HEK293T (cell line): ENCODE data around the gene PLCD3.
"Not testable (repeated sequence)": the region's sequence is repeated elsewhere in the genome, so short reads cannot be mapped to it uniquely, and the experiment has no call there.

Experiments used
- CTCF ChIA-PET: fragments of 350-600 bp; formaldehyde crosslinking; extraction: SDS; loops from one replicate; lab custom pipeline; 2021; ENCODE audit warnings: antibody characterized with exemption, inconsistent platforms; lab: Yijun Ruan, JAX
- POLR2A ChIA-PET: fragments of 350-600 bp; formaldehyde crosslinking; extraction: SDS; loops from one replicate; lab custom pipeline; 2020; ENCODE audit warnings: antibody characterized with exemption, inconsistent platforms; lab: Yijun Ruan, JAX
- DNase-seq: peaks from one replicate; pipeline ENCODE4 v3.0.0; 2012; ENCODE audit warnings: mixed read lengths; ENCODE audit errors: extremely low spot score
- ARNT ChIP-seq: fragments of 450-650 bp; IDR thresholded peaks from 2 replicates; pipeline ENCODE4 v1.6.1; 2017; ENCODE audit warnings: mild to moderate bottlenecking
- BHLHE40 ChIP-seq: fragments of 450-650 bp; IDR thresholded peaks from 2 replicates; pipeline ENCODE4 v1.6.1; 2016; ENCODE audit warnings: mild to moderate bottlenecking, moderate library complexity, borderline replicate concordance
- CTBP1 ChIP-seq: fragments of 450-650 bp; IDR thresholded peaks from 2 replicates; pipeline ENCODE4 v1.6.1; 2016; ENCODE audit warnings: borderline replicate concordance
- ELF4 ChIP-seq: fragments of 450-650 bp; IDR thresholded peaks from 2 replicates; pipeline ENCODE4 v1.6.1; 2017; ENCODE audit warnings: antibody characterized with exemption
- FOXA1 ChIP-seq: fragments of 450-650 bp; IDR thresholded peaks from 2 replicates; pipeline ENCODE4 v1.6.1; 2016; ENCODE audit warnings: mild to moderate bottlenecking
- FOXK2 ChIP-seq: fragments of 450-650 bp; IDR thresholded peaks from 2 replicates; pipeline ENCODE4 v1.6.1; 2016; ENCODE audit warnings: mild to moderate bottlenecking
- FOXM1 ChIP-seq: fragments of 450-650 bp; IDR thresholded peaks from 2 replicates; pipeline ENCODE4 v1.6.1; 2017; ENCODE audit warnings: mild to moderate bottlenecking, borderline replicate concordance
- HDGF ChIP-seq: fragments of 450-650 bp; IDR thresholded peaks from 2 replicates; pipeline ENCODE4 v1.6.1; 2017; ENCODE audit warnings: antibody characterized with exemption, borderline replicate concordance
- L3MBTL2 ChIP-seq: fragments of 450-650 bp; conservative IDR thresholded peaks from 2 replicates; pipeline ENCODE4 v1.6.1; 2016; ENCODE audit warnings: mild to moderate bottlenecking
- LEF1 ChIP-seq: fragments of 450-650 bp; IDR thresholded peaks from 2 replicates; pipeline ENCODE4 v1.6.1; 2017; ENCODE audit warnings: mild to moderate bottlenecking, borderline replicate concordance
- NFRKB ChIP-seq: fragments of 450-650 bp; IDR thresholded peaks from 2 replicates; pipeline ENCODE4 v1.6.1; 2016; ENCODE audit warnings: mild to moderate bottlenecking, moderate library complexity
- SP1 ChIP-seq: fragments of 450-650 bp; IDR thresholded peaks from 2 replicates; pipeline ENCODE4 v1.6.1; 2017
- SUZ12 ChIP-seq: fragments of 450-650 bp; IDR thresholded peaks from 2 replicates; pipeline ENCODE4 v1.6.1; 2016; ENCODE audit warnings: mild to moderate bottlenecking
- TARDBP ChIP-seq: fragments of 450-650 bp; IDR thresholded peaks from 2 replicates; pipeline ENCODE4 v1.6.1; 2016
- ZNF384 ChIP-seq: fragments of 450-650 bp; IDR thresholded peaks from 2 replicates; pipeline ENCODE4 v1.6.1; 2016
- TF ChIP-seq, protein P1 (sequence below): fragments of 450-650 bp; IDR thresholded peaks from 2 replicates; pipeline ENCODE4 v1.6.1; 2016

The PLCD3 gene

DNA sequence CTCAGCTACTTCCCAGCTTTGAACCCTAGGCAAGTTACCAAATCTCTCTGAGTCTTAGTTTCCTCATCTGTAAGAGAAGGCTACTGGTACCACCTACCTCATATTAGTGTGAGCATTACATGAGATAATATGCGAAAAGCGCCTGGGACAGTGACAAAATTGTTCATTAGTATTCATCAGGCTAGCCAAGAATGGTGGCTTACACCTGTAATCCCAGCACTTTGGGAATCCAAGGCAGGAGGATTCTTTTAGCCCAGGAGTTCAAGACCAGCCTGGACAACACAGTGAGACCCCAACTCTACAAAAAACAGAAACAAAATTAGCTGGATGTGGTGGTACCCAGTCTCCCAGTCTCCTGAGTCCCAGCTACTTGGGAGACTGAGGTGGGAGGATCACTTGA is 3.3 kb downstream of the PLCD3 start:
- TF ChIP-seq CTBP1 (no peak), ZNF384 (no peak), ELF4 (no peak), SUZ12 (no peak), NFRKB (no peak), LEF1 (no peak), ARNT (no peak), TARDBP (no peak), FOXA1 (no peak), SP1 (no peak), BHLHE40 (no peak), FOXM1 (no peak)
- POLR2A ChIA-PET = interaction anchor here (0.7 to 1.1 kb wide), 2 partner anchors 25 to 721 kb away, joined by 3 read pairs; no protein-coding TSS in a partner anchor
- CTCF ChIA-PET = interaction anchor here (1.1 kb wide), 1 partner anchor 15 kb away, joined by 3 read pairs; no protein-coding TSS in a partner anchor
- no peak for DNase-seq

DNA sequence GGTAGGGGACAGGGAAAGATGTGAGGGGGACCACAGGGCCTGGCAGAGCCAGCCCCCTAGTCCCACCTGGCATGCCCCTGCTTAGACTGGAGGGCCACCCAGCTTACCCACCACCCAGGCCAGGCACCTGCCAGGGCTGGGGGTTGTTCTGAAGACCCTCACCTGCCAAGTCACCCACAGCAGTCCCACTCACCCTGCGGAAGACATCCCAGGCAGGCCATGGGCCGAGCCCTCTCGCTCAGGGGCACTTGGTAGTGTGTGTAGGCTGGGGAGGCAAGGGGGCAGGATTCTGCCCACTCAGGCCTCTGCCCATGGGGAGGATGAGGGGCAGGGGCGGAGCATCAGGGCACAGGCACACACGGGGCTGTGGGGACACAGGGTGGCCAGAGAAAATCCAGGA is 4.0 kb downstream of the PLCD3 start:
- CTCF ChIA-PET = no interaction called here
- no peak for DNase-seq
- TF ChIP-seq FOXA1 = no peak
- TF ChIP-seq, protein P1, sequence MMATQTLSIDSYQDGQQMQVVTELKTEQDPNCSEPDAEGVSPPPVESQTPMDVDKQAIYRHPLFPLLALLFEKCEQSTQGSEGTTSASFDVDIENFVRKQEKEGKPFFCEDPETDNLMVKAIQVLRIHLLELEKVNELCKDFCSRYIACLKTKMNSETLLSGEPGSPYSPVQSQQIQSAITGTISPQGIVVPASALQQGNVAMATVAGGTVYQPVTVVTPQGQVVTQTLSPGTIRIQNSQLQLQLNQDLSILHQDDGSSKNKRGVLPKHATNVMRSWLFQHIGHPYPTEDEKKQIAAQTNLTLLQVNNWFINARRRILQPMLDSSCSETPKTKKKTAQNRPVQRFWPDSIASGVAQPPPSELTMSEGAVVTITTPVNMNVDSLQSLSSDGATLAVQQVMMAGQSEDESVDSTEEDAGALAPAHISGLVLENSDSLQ = no peak
- POLR2A ChIA-PET = no interaction called here

DNA sequence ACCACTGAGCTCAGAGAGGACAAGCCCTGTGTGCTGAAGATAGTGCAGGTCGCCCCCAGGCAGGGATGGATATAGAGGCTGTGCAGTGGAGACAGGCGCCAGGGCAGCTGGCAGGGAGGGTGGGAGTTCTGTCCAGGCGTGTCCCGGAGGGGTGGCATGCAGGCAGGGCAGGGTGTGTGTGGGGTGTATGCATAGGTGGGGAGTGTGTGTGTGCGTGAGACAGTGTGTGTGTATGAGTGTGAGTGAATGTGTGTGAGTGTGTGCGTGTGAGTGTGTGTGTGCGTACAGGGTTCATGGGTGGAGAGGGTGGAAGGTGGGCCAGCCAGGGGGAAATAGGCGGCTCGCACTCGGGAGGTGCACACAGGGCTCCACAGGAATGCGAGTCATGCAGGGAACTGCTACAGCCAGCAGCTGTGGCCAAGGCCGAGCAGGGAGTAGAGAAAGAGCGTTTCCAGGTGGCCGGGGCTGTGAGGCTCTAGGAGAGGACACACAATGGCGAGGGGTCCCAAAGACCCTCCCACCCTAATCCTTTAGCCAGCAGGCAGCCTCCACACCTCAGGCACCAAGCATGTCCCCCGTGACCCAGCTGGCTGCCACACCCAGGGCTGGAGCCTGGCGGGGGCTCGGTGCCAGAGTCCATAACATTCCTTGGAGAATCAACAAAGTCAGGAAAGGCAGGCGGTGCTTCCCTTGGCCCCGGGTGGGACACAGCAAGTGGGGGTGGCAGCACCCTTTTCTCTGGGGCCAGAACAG is 4.6 kb downstream of the PLCD3 start:
- DNase-seq = no peak
- POLR2A ChIA-PET = no interaction called here
- CTCF ChIA-PET = interaction anchor here (1.2 kb wide), 1 partner anchor 8 kb away, joined by 4 read pairs; the partner anchor contains the start of gene ACBD4

DNA sequence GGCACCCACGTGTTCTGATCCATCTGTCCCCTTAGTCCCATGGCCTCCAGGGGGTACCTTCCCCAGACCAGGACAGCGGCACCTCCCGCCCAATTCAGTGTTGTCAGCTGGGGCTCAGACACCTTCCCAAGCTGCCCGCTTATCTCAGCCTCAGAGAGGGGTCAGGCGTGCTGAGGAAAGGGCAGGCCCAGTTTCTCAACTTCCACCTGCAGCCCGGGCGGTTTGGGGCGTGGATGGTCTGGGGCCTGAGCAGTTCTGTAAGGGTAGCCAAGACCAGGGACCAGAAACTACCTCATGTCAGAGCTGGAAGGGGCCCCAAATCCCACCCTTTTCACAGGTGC is 5.1 kb downstream of the PLCD3 start:
- TF ChIP-seq FOXA1 (no peak), FOXM1 (no peak), SP1 (no peak), ZNF384 (no peak), NFRKB (no peak), LEF1 (no peak), BHLHE40 (no peak), HDGF (no peak), FOXK2 (no peak), CTBP1 (no peak), SUZ12 (no peak)
- ChIA-PET POLR2A (no interaction called here), CTCF (interaction anchor here (1.2 kb wide), 1 partner anchor 9 kb away, joined by 4 read pairs; the partner anchor contains the start of gene ACBD4)
- no peak for DNase-seq

More for the DNA sequence above, 4.6 kb downstream of the PLCD3 start:
- no peak for TF ChIP-seq NFRKB
- no peak for TF ChIP-seq FOXK2
- no peak for TF ChIP-seq SP1
- TF ChIP-seq FOXM1 = no peak
- no peak for TF ChIP-seq LEF1
- TF ChIP-seq ZNF384 = no peak
- TF ChIP-seq FOXA1 = no peak
- TF ChIP-seq HDGF = no peak
- TF ChIP-seq L3MBTL2 = no peak
- no peak for TF ChIP-seq BHLHE40
- TF ChIP-seq, protein P1 = no peak
- no peak for TF ChIP-seq ARNT
- no peak for TF ChIP-seq CTBP1
- TF ChIP-seq SUZ12 = no peak
- TF ChIP-seq ELF4 = no peak
- TF ChIP-seq TARDBP = no peak

DNA sequence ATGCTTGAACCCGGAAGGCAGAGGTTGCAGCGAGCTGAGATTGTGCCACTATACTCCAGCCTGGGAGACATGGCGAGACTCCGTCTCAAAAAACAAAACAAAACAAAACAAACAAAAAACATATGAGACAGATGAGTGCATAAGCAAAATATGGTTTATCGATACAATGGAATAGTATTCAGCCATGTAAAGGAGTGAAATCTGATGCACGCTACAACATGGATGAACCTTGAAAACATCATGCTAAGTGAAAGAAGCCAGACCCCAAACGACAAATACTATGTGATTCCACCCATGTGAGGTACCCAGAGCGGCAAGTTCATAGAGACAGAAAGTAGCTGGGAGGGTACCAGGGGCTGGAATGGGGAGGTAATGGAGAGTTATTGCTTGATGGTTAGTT is 6.8 kb downstream of the PLCD3 start:
- ChIA-PET CTCF (interaction anchor here (1.3 kb wide), 1 partner anchor 10 kb away, joined by 4 read pairs; the partner anchor contains the start of gene ACBD4), POLR2A (interaction anchor here (1.3 kb wide), 1 partner anchor 23 kb away, joined by 4 read pairs; the partner anchor contains the start of gene HEXIM1)

DNA sequence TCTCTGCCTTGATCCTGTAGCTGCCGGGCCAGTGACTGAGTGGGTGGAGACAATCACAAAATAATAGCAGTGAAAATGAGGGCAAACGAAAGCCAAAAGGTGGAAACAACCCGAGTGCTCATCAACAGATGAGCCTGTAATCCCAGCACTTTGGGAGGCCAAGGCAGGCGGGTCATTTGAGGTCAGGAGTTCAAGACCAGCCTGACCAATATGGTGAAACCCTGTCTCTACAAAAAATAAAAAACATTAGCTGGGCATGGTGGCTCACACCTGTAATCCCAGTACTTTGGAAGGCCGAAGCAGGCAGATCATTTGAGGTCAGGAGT is 7.6 kb downstream of the PLCD3 start:
- CTCF ChIA-PET = interaction anchor here (1.3 to 1.4 kb wide), 2 partner anchors 11 to 26 kb away, joined by 4 to 5 read pairs; partner anchors contain the start of gene ACBD4
- not testable (repeated sequence) for DNase-seq
- POLR2A ChIA-PET = interaction anchor here (0.8 to 1.3 kb wide), 2 partner anchors 24 to 73 kb away, joined by 3 to 4 read pairs; partner anchors contain the start of gene HEXIM1

More for the DNA sequence above, 6.8 kb downstream of the PLCD3 start:
- DNase-seq = no peak
- TF ChIP-seq NFRKB = no peak

DNA sequence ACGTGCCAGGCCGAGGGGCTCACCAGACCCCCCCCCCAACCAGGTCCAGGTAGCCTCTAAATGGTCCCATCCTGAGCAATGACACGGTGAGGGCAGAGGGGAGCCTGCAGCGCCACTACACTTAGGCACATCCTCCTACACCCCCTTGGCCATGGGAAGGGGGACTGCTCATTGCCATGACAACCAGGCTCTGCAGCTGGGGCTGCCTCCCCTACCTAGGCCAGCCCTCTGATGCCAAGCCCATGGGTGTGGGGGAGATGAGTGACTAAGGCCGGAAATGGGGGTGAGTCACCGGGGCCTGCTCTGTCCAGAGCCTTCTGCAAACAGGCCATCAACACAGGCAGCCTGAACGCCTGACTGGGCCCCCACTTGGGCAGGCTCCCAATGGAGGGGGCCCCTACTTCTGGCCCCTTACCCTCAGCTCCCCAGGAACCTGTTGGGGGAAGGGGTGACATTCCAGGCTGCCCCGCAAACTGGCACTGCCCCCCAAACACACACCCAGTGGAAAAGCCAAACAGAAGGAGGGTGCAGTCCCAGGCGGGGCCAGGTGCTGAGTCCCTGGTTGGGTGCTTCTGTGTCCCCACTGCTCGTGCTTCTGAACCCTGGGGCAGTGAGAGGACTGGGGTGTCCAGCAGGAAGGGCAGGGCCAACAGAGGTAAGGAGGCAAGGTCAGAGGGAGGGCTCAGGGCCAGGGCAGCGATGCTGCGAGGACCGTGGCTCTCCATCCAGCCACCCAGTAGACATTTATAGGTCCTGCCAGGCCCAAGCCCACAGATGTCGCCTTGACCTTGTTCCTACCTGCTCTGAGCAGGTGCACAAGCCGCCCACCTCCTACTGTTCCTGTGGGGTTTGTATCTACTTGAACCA is 8.2 kb downstream of the PLCD3 start:
- TF ChIP-seq, protein P1 = no peak
- TF ChIP-seq SP1 = no peak
- DNase-seq = no peak
- ChIA-PET CTCF (interaction anchor here (1.4 kb wide), 1 partner anchor 25 kb away, joined by 5 read pairs; no protein-coding TSS in a partner anchor), POLR2A (interaction anchor here (0.8 kb wide), 1 partner anchor 73 kb away, joined by 3 read pairs; no protein-coding TSS in a partner anchor)
